ENCODE results near the gene TRIB2. TPM values are rescaled to one million over a fixed set of nuclear protein-coding genes. Genes with fewer than 3 reads are reported as not detected.

The TRIB2 gene
- total and polyA plus RNA-seq, 2 of the 13 experiments (the other 11 are each of a cell fraction or from before 2014, with no cell fraction given): 1.1 to 2.3 TPM

DNA sequence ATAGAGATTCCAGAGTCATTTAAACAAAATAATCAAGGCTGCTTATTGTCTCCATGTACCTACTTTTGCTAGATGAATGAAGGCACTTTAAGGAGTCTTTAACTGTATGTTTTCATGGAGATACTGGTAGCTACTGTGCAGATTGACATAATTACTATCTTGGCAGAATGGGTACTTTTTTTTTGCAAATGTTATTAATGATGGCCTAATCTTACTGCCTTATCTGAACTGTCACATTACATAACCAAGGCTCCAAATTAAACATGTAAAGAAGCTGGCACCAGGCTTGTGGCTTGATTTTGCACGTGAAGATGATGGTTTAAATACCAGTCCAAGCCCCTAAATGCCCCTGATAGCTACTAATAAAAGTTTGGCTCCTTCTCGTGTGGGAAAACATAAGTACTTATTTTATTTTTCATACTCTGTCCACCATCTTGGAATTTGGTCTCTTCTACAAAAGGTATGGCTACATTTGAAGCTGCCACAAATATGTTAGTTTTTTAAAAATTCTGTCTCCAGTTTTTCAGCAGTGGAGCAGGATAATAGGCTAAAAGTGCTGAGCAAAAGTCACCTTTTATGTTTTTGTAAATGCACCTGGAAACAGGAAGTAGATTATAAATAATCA, 4.1 kb downstream of the TRIB2 start (continued):
- TF ChIP-seq ZNF589 (CRISPR knock-in tag; conservative IDR thresholded peaks at IDR 0.05) (no peak), ARNT (IDR thresholded peaks at IDR 0.05) (no peak)

DNA sequence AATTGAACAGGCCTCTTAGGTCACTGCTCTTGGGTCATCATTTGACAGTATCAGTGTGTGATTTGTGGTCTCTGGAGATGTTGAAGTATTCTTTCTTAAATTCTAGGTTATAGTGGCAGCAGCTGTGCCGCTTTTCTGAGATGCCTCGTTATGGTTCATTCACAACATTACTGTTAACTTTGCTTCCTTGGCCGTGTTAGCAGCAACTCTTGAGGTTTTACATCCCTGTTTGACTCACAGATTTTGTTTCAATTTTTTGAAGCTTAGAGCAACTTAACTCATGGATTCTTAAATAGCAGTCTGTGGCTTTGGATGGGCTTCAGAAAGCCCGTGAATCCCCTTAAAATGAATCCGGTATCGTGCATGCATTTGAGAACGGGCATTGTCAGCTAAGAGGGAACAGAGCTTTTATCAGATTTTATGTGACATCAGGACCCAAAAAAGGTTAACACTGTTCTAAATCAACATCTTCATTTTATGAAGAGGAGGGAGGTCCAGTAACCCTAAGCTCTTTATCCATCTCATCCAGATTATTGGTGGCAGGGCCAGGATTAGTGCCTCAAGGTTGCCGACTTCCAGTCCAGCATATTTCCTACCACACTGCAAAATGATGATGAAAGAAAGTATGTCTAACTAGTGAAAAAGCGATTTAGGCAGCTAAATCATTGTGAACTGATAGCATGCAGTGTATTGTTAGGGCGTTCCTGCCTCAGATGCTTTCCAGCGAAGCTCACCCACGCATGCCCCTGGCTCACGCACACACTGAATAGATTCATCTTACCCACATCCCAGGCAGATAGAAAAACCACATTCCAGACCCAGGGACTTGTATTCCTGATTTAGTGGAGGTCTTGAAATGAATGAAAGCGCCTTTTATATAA, 5.1 kb downstream of the TRIB2 start:
- Histone ChIP-seq H3K9ac (ENCODE audit: insufficient read depth, low read depth, low read length) (no peak overlapping the region), H3K4me2 (ENCODE audit: low read depth, low read length) (no peak overlapping the region), H3K27me3 (ENCODE audit: control insufficient read depth in 1 of 2, insufficient read depth in 2 of 2, low read length in 2 of 2) (peaks cover 4 to 30% of the 10 kb centered on the region in 2 experiments), H2AFZ (ENCODE audit: low read length) (no peak overlapping the region), H3K27ac (ENCODE audit: extremely low read length, insufficient read depth, low read length) (no peak overlapping the region), H3K4me1 (ENCODE audit: insufficient read depth, low read length) (peaks cover 30% of the 10 kb centered on the region), H4K20me1 (ENCODE audit: insufficient read depth, low read length) (no peaks in the 10 kb centered on the region), H3K9me3 (ENCODE audit: low read length) (no peaks in the 10 kb centered on the region), H3K79me2 (ENCODE audit: insufficient read depth, low read length) (no peaks in the 10 kb centered on the region), H3K36me3 (replicated peaks in 1 of 2; ENCODE audit: control insufficient read depth in 1 of 2, insufficient read depth in 2 of 2, low read length in 2 of 2) (no peaks in the 10 kb centered on the region), H3K4me3 (replicated peaks in 1 of 3; ENCODE audit: insufficient read depth in 1 of 3, low read depth in 2 of 3, low read length in 3 of 3) (no peak overlapping the region)
- in situ Hi-C loops (cut with HindIII; ENCODE audit: extremely low pct_ligation_motif_present, low pct_unique_long_range_greater_than_20kb) (no loop called here), intact Hi-C loops (cut with micrococcal nuclease; ENCODE audit: unreplicated experiment) (no loop called here)
- CTCF ChIA-PET (ENCODE audit: low intra/inter-chr PET ratio, low total read pairs): no interaction called here
- no peak for FAIRE-seq
- BruUV-seq (replicated peaks): no TSS peak
- no peak for DNase-seq (ENCODE audit: low spot score)
- POLR2A ChIA-PET: no interaction called here
- TF ChIP-seq RXRB (CRISPR knock-in tag; IDR thresholded peaks at IDR 0.05; ENCODE audit: borderline replicate concordance) (no peak), SIX4 (CRISPR knock-in tag; IDR thresholded peaks at IDR 0.05) (no peak), SYNCRIP (IDR thresholded peaks at IDR 0.05; ENCODE audit: insufficient read depth, low read depth, low read length) (no peak)
- 59% methylated on average over 14 of the region's 14 CpGs for WGBS (ENCODE audit: low lambda C conversion rate)
- ATAC-seq: no peak
